ENCODE measurements around the gene UGT2A3.

GRCh38 chr4:68950033-68950432 is 1.6 kb downstream of the UGT2A3 start:
- TF ChIP-seq POLR2AphosphoS5 (IDR thresholded peaks at IDR 0.05; ENCODE audit: borderline replicate concordance, low read depth, low read length) (no peak), EZH2 (IDR thresholded peaks at IDR 0.05) (no peak), FOXP2 (optimal IDR thresholded peaks at IDR 0.05; ENCODE audit: control extremely low read depth, extremely low read length, insufficient read depth) (no peak)
